OCI-LY7 (cell line): ENCODE results near the gene DHRS3. TPM values are rescaled to one million over a fixed set of nuclear protein-coding genes. Genes with fewer than 3 reads are reported as not detected.

ENCODE experiments used
- BruUV-seq: library from RNA; stranded (reverse); fragments of 400-500 nt; replicated peaks from 2 replicates; lab custom pipeline; 2021; lab: Mats Ljungman, UMichigan
- CTCF ChIA-PET: fragments of 300-600 bp; sonication (Branson Sonifier 250); formaldehyde crosslinking; loops from one replicate; lab custom pipeline; 2022; ENCODE audit warnings: antibody characterized with exemption; ENCODE audit not compliant: unreplicated experiment; lab: Charles Lee
- POLR2A ChIA-PET: fragments of 300-600 bp; sonication (Branson Sonifier 250); formaldehyde crosslinking; loops from one replicate; lab custom pipeline; 2022; ENCODE audit warnings: antibody characterized with exemption; lab: Charles Lee
- DNase-seq: peaks from one replicate; pipeline ENCODE4 v3.0.0-alpha.2; 2015; ENCODE audit warnings: low spot score
- H2AFZ ChIP-seq: fragments of 200-600 bp; sonication (generic), shearing (Covaris generic); 2 replicates; pipeline ENCODE4 v1.6.1; 2014; ENCODE audit warnings: mild to moderate bottlenecking, antibody characterized with exemption, low read length, moderate library complexity
- H3K27ac ChIP-seq: fragments of 200-600 bp; sonication (generic); 2 replicates; pipeline ENCODE4 v1.5.1; 2014; ENCODE audit warnings: mixed run types, low read depth, mild to moderate bottlenecking, moderate library complexity, low read length, inconsistent platforms; ENCODE audit not compliant: poor library complexity, severe bottlenecking
- H3K36me3 ChIP-seq: fragments of 200-600 bp; sonication (generic); 2 replicates; pipeline ENCODE4 v1.6.1; 2014; ENCODE audit warnings: mild to moderate bottlenecking, antibody characterized with exemption, low read length, moderate library complexity, mixed read lengths; ENCODE audit not compliant: insufficient read depth
- H3K4me1 ChIP-seq: fragments of 200-600 bp; sonication (generic); 2 replicates; pipeline ENCODE4 v1.5.1; 2014; ENCODE audit warnings: mild to moderate bottlenecking, low read length; ENCODE audit not compliant: insufficient read depth, poor library complexity, severe bottlenecking
- H3K4me2 ChIP-seq: fragments of 200-600 bp; sonication (generic); 2 replicates; pipeline ENCODE4 v1.6.1; 2014; ENCODE audit warnings: mild to moderate bottlenecking, low read length
- H3K4me3 ChIP-seq: fragments of 200-600 bp; sonication (generic); 2 replicates; pipeline ENCODE4 v1.5.1; 2014; ENCODE audit warnings: mild to moderate bottlenecking, low read depth, low read length; ENCODE audit not compliant: poor library complexity, severe bottlenecking
- H3K79me2 ChIP-seq: fragments of 200-600 bp; sonication (generic); 2 replicates; pipeline ENCODE4 v1.6.1; 2016; ENCODE audit warnings: low read depth, mild to moderate bottlenecking, low read length, moderate library complexity, mixed read lengths; ENCODE audit not compliant: insufficient read depth
- H3K9me2 ChIP-seq: fragments of 200-600 bp; sonication (generic); 2 replicates; pipeline ENCODE4 v1.6.1; 2016; ENCODE audit warnings: mild to moderate bottlenecking, low read length, mixed read lengths; ENCODE audit not compliant: insufficient read depth
- H3K9me3 ChIP-seq: fragments of 200-600 bp; sonication (generic); 2 replicates; pipeline ENCODE4 v1.6.1; 2014; ENCODE audit warnings: mild to moderate bottlenecking, mixed run types, low read length, mixed read lengths
- H4K20me1 ChIP-seq: fragments of 200-600 bp; sonication (generic); 2 replicates; pipeline ENCODE4 v1.6.1; 2014; ENCODE audit warnings: mild to moderate bottlenecking, antibody characterized with exemption, low read length, moderate library complexity, mixed read lengths; ENCODE audit not compliant: insufficient read depth
- EZH2phosphoT487 ChIP-seq: fragments of 200-600 bp; sonication (generic); IDR thresholded peaks from 2 replicates; pipeline ENCODE4 v1.6.1; 2018; ENCODE audit warnings: low read depth, borderline replicate concordance, mild to moderate bottlenecking, mixed run types, antibody characterized with exemption, low read length, moderate library complexity, mixed read lengths
- intact Hi-C: fragments of 100-400 bp; cut with micrococcal nuclease; formaldehyde crosslinking; loops from one replicate; pipeline ENCODE4 v1.10.0; 2022; ENCODE audit not compliant: unreplicated experiment
- total RNA-seq, 2 experiments: library from RNA; depleted of rRNA in 1 of 2; stranded (reverse); fragments of >200 nt in 1 of 2; shearing (Covaris generic) in 1 of 2; gene quantifications; 2 replicates each; pipeline ENCODE4 v1.2.3, GENCODE V29; 2014 to 2022
- TF ChIP-seq, protein P1 (sequence below): fragments of 200-600 bp; sonication (generic); conservative IDR thresholded peaks from 2 replicates; pipeline ENCODE4 v1.5.1; 2014; ENCODE audit warnings: mild to moderate bottlenecking, antibody characterized with exemption, low read length, moderate library complexity, mixed read lengths

DHRS3 gene
- total RNA-seq, 2 experiments from 2014 or later, result not detected

DNA sequence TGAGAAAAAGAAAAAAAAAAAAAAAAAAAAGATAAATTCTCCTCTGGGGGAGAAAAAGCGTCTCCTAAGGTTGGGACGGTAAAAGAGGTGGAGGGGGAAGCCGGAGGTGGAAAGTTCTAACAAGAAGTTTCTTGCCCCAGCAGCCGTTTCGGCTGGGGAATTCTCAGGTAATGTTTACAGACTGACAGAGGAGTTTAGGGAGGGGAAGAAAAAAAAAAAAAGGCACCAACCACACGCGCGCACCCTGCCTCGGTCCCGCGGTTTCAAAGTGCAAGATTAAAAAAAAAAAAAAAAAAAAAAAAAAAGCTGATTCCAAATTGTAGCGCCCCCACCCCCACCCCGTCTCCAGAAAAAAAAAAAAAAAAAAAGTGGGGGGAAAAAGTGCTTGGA is 504 bp downstream of the DHRS3 start:
- Histone ChIP-seq H2AFZ (no peak overlapping the region), H3K4me2 (no peak overlapping the region), H3K9me3 (no peaks in the 10 kb centered on the region), H3K9me2 (no peaks in the 10 kb centered on the region), H3K4me3 (no peak overlapping the region), H3K79me2 (no peaks in the 10 kb centered on the region), H3K27ac (no peak overlapping the region), H3K36me3 (no peaks in the 10 kb centered on the region), H3K4me1 (no peaks in the 10 kb centered on the region), H4K20me1 (no peaks in the 10 kb centered on the region)
- ChIA-PET POLR2A (interaction anchor here (0.6 kb wide), 2 partner anchors 14 to 316 kb away, joined by 3 to 4 read pairs; no protein-coding TSS in a partner anchor), CTCF (no interaction called here)
- no peak for DNase-seq
- TF ChIP-seq EZH2phosphoT487, result no peak
- TF ChIP-seq, protein P1, sequence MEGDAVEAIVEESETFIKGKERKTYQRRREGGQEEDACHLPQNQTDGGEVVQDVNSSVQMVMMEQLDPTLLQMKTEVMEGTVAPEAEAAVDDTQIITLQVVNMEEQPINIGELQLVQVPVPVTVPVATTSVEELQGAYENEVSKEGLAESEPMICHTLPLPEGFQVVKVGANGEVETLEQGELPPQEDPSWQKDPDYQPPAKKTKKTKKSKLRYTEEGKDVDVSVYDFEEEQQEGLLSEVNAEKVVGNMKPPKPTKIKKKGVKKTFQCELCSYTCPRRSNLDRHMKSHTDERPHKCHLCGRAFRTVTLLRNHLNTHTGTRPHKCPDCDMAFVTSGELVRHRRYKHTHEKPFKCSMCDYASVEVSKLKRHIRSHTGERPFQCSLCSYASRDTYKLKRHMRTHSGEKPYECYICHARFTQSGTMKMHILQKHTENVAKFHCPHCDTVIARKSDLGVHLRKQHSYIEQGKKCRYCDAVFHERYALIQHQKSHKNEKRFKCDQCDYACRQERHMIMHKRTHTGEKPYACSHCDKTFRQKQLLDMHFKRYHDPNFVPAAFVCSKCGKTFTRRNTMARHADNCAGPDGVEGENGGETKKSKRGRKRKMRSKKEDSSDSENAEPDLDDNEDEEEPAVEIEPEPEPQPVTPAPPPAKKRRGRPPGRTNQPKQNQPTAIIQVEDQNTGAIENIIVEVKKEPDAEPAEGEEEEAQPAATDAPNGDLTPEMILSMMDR, result no peak
- intact Hi-C loops, result no loop called here
- BruUV-seq, result no TSS peak

DNA sequence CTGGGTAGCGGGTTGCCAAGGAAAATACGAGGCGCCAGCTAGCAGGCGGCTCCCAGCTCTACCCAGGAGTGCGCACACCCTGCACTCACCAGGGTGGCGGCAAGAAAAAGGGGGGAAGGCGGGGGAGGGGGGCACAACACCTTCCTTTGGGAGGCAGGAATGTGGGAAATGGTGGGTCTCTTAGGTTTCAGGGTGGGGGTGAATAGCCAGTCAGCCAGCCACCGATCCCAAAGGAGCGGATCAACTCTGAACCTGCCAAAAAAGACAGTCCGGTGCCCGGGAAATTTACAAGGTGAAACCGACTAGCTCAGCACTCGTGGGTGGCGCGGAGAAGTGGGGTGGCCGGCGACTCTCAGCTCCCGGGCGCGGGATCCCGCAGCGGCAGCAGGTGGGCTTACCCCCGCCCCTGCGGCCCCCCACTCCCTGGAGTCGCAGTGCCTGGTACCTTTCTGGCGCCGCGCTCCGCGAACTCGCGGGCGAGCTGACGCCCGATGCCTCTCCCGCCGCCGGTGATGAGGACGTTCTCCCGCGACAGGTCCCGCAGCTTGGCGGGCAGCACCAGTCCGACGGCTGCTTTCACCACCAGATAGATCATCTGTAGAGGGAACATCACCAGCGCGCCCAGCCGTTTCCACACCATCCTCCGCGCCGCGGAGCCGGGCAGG is 1.2 kb downstream of the DHRS3 start:
- no TSS peak for BruUV-seq

More for the DNA sequence above, 1.2 kb downstream of the DHRS3 start:
- H3K9me2 ChIP-seq, result no peaks in the 10 kb centered on the region
- no peak overlapping the region for H3K4me3 ChIP-seq
- H3K79me2 ChIP-seq, result no peaks in the 10 kb centered on the region
- no peak overlapping the region for H3K4me2 ChIP-seq
- TF ChIP-seq EZH2phosphoT487, result no peak
- TF ChIP-seq, protein P1, result no peak
- no peaks in the 10 kb centered on the region for H3K9me3 ChIP-seq
- POLR2A ChIA-PET, result interaction anchor here (0.6 to 0.7 kb wide), 2 partner anchors 257 to 1190 kb away, joined by 3 to 5 read pairs; no protein-coding TSS in a partner anchor
- DNase-seq, result no peak
- no peaks in the 10 kb centered on the region for H3K4me1 ChIP-seq
- no peak overlapping the region for H3K27ac ChIP-seq
- intact Hi-C loops, result no loop called here
- no peaks in the 10 kb centered on the region for H3K36me3 ChIP-seq
- no peaks in the 10 kb centered on the region for H4K20me1 ChIP-seq
- CTCF ChIA-PET, result no interaction called here
- H2AFZ ChIP-seq, result no peak overlapping the region
